HG02588 (cell line): ENCODE results near the gene ALKBH2.
"Not testable (repeated sequence)": the region's sequence is repeated elsewhere in the genome, so short reads cannot be mapped to it uniquely, and the experiment has no call there.

ENCODE experiments used
- ATAC-seq: cut with Tn5 transposase; IDR thresholded peaks from one replicate; pipeline ENCODE4 v1.9.1; 2021; ENCODE audit warnings: mild to moderate bottlenecking, moderate library complexity; ENCODE audit not compliant: unreplicated experiment

The ALKBH2 gene

GRCh38 chr12:109069307-109070271 is 23.7 kb downstream of the ALKBH2 start:
- no peak for ATAC-seq

- ATAC-seq: no peak
These were observed 27.4 kb downstream of the ALKBH2 start for GRCh38 chr12:109065853-109066193.

GRCh38 chr12:109065154-109065852 is 28.0 kb downstream of the ALKBH2 start:
- ATAC-seq: no peak

- ATAC-seq: no peak
These were observed 29.1 kb downstream of the ALKBH2 start for GRCh38 chr12:109064143-109064542.

- no peak for ATAC-seq
These were observed 34.5 kb downstream of the ALKBH2 start for GRCh38 chr12:109058773-109059172.

GRCh38 chr12:109057376-109057775 is 35.9 kb downstream of the ALKBH2 start:
- ATAC-seq: no peak

- ATAC-seq: no peak
These were observed 36.4 kb downstream of the ALKBH2 start for GRCh38 chr12:109056891-109057290.

GRCh38 chr12:109054520-109054919 is 38.8 kb downstream of the ALKBH2 start:
- ATAC-seq: no peak

- not testable (repeated sequence) for ATAC-seq
These were observed 39.2 kb downstream of the ALKBH2 start for GRCh38 chr12:109054124-109054513.

GRCh38 chr12:109053382-109054123 is 39.7 kb downstream of the ALKBH2 start:
- peak; percentile 31 for ATAC-seq

GRCh38 chr12:109052414-109053323 is 40.6 kb downstream of the ALKBH2 start, which contains the start of gene USP30:
TSS of gene USP30 (plus strand) at chr12:109052576. CDS start at chr12:109052679, 103 bp downstream.
- ATAC-seq: peak; percentile 77

- ATAC-seq: no peak
These were observed 41.2 kb downstream of the ALKBH2 start for GRCh38 chr12:109052097-109052413.

- ATAC-seq: not testable (repeated sequence)
These were observed 43.5 kb downstream of the ALKBH2 start for GRCh38 chr12:109049794-109050193.

- ATAC-seq: not testable (repeated sequence)
These were observed 44.6 kb downstream of the ALKBH2 start for GRCh38 chr12:109048706-109049105.

- no peak for ATAC-seq
These were observed 46.0 kb downstream of the ALKBH2 start for GRCh38 chr12:109047081-109047805.

GRCh38 chr12:109044241-109044640 is 49.0 kb downstream of the ALKBH2 start:
- no peak for ATAC-seq
